Measurements from ENCODE around the gene SPINT2. TPM values are rescaled to one million over a fixed set of nuclear protein-coding genes. Genes with fewer than 3 reads are reported as not detected.
"Not testable (repeated sequence)": the region's sequence is repeated elsewhere in the genome, so short reads cannot be mapped to it uniquely, and the experiment has no call there.

Gene SPINT2
- total RNA-seq, 2 donors from 2014 or later, result 11.1 to 52.7 TPM

GRCh38 chr19:38221919-38222830 lies 42.2 kb upstream of the SPINT2 start:
- H3K27me3 ChIP-seq, result peaks cover 0 to 5% of the 10 kb centered on the region in 2 donors
- no peak for TF ChIP-seq CTCF (IDR thresholded peaks at IDR 0.05)
- no peaks in the 10 kb centered on the region for H3K9me3 ChIP-seq
- H3K36me3 ChIP-seq, result no peaks in the 10 kb centered on the region
- H3K27ac ChIP-seq, result no peak overlapping the region
- H3K4me3 ChIP-seq, result no peak overlapping the region
- peaks cover 0 to 10% of the 10 kb centered on the region in 2 donors for H3K4me1 ChIP-seq
- no peak for DNase-seq (ENCODE audit: low spot score)

- no peak overlapping the region for H3K27ac ChIP-seq
These were observed 41.3 kb upstream of the SPINT2 start for GRCh38 chr19:38223119-38223523.

GRCh38 chr19:38223617-38224013 lies 40.8 kb upstream of the SPINT2 start:
- DNase-seq (ENCODE audit: low spot score), result no peak
- Histone ChIP-seq H3K4me1 (peaks cover 0 to 16% of the 10 kb centered on the region in 2 donors), H3K27ac (no peak overlapping the region), H3K36me3 (no peaks in the 10 kb centered on the region), H3K27me3 (peaks cover under 1 to 16% of the 10 kb centered on the region in 2 donors), H3K9me3 (no peaks in the 10 kb centered on the region), H3K4me3 (peak overlapping the region; percentile 23 to 49)
- no peak for TF ChIP-seq CTCF (IDR thresholded peaks at IDR 0.05)

More at GRCh38 chr19:38223119-38223523, 41.3 kb upstream of the SPINT2 start:
- Histone ChIP-seq H3K9me3 (no peaks in the 10 kb centered on the region), H3K27me3 (peaks cover 0 to 11% of the 10 kb centered on the region in 2 donors), H3K36me3 (no peaks in the 10 kb centered on the region), H3K4me1 (peaks cover 0 to 11% of the 10 kb centered on the region in 2 donors), H3K4me3 (no peak overlapping the region)
- no peak for TF ChIP-seq CTCF (IDR thresholded peaks at IDR 0.05)
- DNase-seq (ENCODE audit: low spot score), result no peak

- peaks cover 5 to 21% of the 10 kb centered on the region in 2 donors for H3K27me3 ChIP-seq
These were observed 40.1 kb upstream of the SPINT2 start, which contains the start of gene DPF1 for GRCh38 chr19:38224014-38224862. Gene DPF1, minus strand, starts transcription at chr19:38224222. Its CDS starts 80 bp downstream, at chr19:38224142.

GRCh38 chr19:38224863-38225218 lies 39.5 kb upstream of the SPINT2 start:
- not testable (repeated sequence) for H3K36me3 ChIP-seq; H3K9me3 ChIP-seq; H3K27ac ChIP-seq; DNase-seq (ENCODE audit: low spot score); H3K4me3 ChIP-seq
- H3K27me3 ChIP-seq, result peaks cover 5 to 22% of the 10 kb centered on the region in 2 donors
- peaks cover 0 to 24% of the 10 kb centered on the region in 2 donors for H3K4me1 ChIP-seq

More at GRCh38 chr19:38224014-38224862, 40.1 kb upstream of the SPINT2 start, which contains the start of gene DPF1:
- TF ChIP-seq CTCF (IDR thresholded peaks at IDR 0.05), result no peak
- Histone ChIP-seq H3K4me3 (peak within 1 kb of the TSS; percentile 23 to 49), H3K27ac (no peak within 1 kb of the TSS), H3K9me3 (no peaks in the 10 kb centered on the region), H3K36me3 (no peaks in the 10 kb centered on the region), H3K4me1 (peaks cover 0 to 22% of the 10 kb centered on the region in 2 donors)
- no peak for DNase-seq (ENCODE audit: low spot score)
